IMR-90 (cell line): ENCODE data around the gene SLC24A3. TPM values are rescaled to one million over a fixed set of nuclear protein-coding genes. Genes with fewer than 3 reads are reported as not detected.

Experiments used
- ATAC-seq: fragments of 200-7000 bp; cut with Tn5 transposase; 2 replicates; pipeline ENCODE4 v1.9.1; 2020; ENCODE audit warnings: low read depth, mild to moderate bottlenecking, moderate library complexity
- BruUV-seq: library from RNA; stranded (reverse); fragments of 400-500 nt; replicated peaks from 2 replicates; lab custom pipeline; 2021; lab: Mats Ljungman, UMichigan
- CTCF ChIA-PET: fragments of 300-600 bp; formaldehyde crosslinking; extraction: SDS; loops from one replicate; lab custom pipeline; 2021; ENCODE audit warnings: antibody characterized with exemption; lab: Yijun Ruan, JAX
- POLR2A ChIA-PET: fragments of 300-600 bp; sonication (Branson Sonifier 250); formaldehyde crosslinking; loops from one replicate; lab custom pipeline; 2022; ENCODE audit warnings: antibody characterized with exemption; ENCODE audit not compliant: unreplicated experiment; lab: Charles Lee
- DNase-seq: peaks from one replicate; pipeline ENCODE4 v3.0.0; 2013
- H2AFZ ChIP-seq: replicated peaks from 2 replicates; pipeline ENCODE3; 2013; ENCODE audit warnings: low read length, mild to moderate bottlenecking; ENCODE audit not compliant: poor library complexity
- H2AK5ac ChIP-seq: 2 replicates; pipeline ENCODE4 v1.6.1; 2013; ENCODE audit warnings: low read depth, low read length, inconsistent platforms
- H2AK9ac ChIP-seq: replicated peaks from 2 replicates; pipeline ENCODE3; 2013; ENCODE audit warnings: mild to moderate bottlenecking, low read depth, low read length, moderate library complexity; ENCODE audit not compliant: poor library complexity
- H2BK120ac ChIP-seq: 2 replicates; pipeline ENCODE4 v1.6.1; 2013; ENCODE audit warnings: low read depth, low read length, inconsistent platforms
- H2BK15ac ChIP-seq: 3 replicates; pipeline ENCODE4 v1.6.1; 2013; ENCODE audit warnings: low read depth, low read length, inconsistent platforms
- H2BK20ac ChIP-seq: 2 replicates; pipeline ENCODE4 v1.6.1; 2013; ENCODE audit warnings: low read depth, mild to moderate bottlenecking, inconsistent platforms, low read length, moderate library complexity
- H2BK5ac ChIP-seq: 2 replicates; pipeline ENCODE4 v1.6.1; 2013; ENCODE audit warnings: mild to moderate bottlenecking, low read depth, low read length, inconsistent platforms; ENCODE audit not compliant: poor library complexity, severe bottlenecking
- H3K14ac ChIP-seq: replicated peaks from 2 replicates; pipeline ENCODE4 v1.6.1; 2013; ENCODE audit warnings: low read depth, low read length, inconsistent platforms
- H3K18ac ChIP-seq: 2 replicates; pipeline ENCODE4 v1.6.1; 2013; ENCODE audit warnings: low read depth, low read length, control low read depth
- H3K23ac ChIP-seq: 2 replicates; pipeline ENCODE4 v1.6.1; 2013; ENCODE audit warnings: low read depth, low read length, inconsistent platforms
- H3K27ac ChIP-seq: 2 replicates; pipeline ENCODE4 v1.5.1; 2013; ENCODE audit warnings: mild to moderate bottlenecking, control low read depth, low read length; ENCODE audit not compliant: insufficient read depth
- H3K27me3 ChIP-seq: 2 replicates; pipeline ENCODE4 v1.6.1; 2013; ENCODE audit warnings: low read length; ENCODE audit not compliant: control insufficient read depth, insufficient read depth
- H3K36me3 ChIP-seq: 2 replicates; pipeline ENCODE4 v1.6.1; 2013; ENCODE audit warnings: low read length, mixed read lengths; ENCODE audit not compliant: control insufficient read depth, insufficient read depth
- H3K4ac ChIP-seq: 2 replicates; pipeline ENCODE4 v1.6.1; 2013; ENCODE audit warnings: low read depth, low read length, inconsistent platforms
- H3K4me1 ChIP-seq: 2 replicates; pipeline ENCODE4 v1.6.1; 2013; ENCODE audit warnings: low read length, mixed read lengths; ENCODE audit not compliant: control insufficient read depth, insufficient read depth
- H3K4me2 ChIP-seq: 2 replicates; pipeline ENCODE4 v1.6.1; 2013; ENCODE audit warnings: low read depth, mild to moderate bottlenecking, control low read depth, low read length, moderate library complexity
- H3K4me3 ChIP-seq: 2 replicates; pipeline ENCODE4 v1.5.1; 2013; ENCODE audit warnings: low read depth, mild to moderate bottlenecking, control low read depth, low read length, moderate library complexity; ENCODE audit not compliant: insufficient read depth
- H3K56ac ChIP-seq: 2 replicates; pipeline ENCODE4 v1.6.1; 2013; ENCODE audit warnings: low read length, inconsistent platforms; ENCODE audit not compliant: insufficient read depth; ENCODE audit errors: extremely low read depth
- H3K79me1 ChIP-seq, 2 experiments: 2 replicates each; pipeline ENCODE4 v1.6.1; 2013; ENCODE audit warnings: low read length in 2 of 2, inconsistent platforms in 1 of 2, low read depth in 1 of 2
- H3K9ac ChIP-seq: 2 replicates; pipeline ENCODE4 v1.6.1; 2013; ENCODE audit warnings: low read depth, low read length, control low read depth
- H3K9me1 ChIP-seq: 2 replicates; pipeline ENCODE4 v1.6.1; 2013; ENCODE audit warnings: low read length, inconsistent platforms; ENCODE audit not compliant: insufficient read depth
- H3K9me3 ChIP-seq: 2 replicates; pipeline ENCODE4 v1.6.1; 2013; ENCODE audit warnings: low read length; ENCODE audit not compliant: control insufficient read depth, insufficient read depth
- H4K20me1 ChIP-seq: 2 replicates; pipeline ENCODE4 v1.6.1; 2013; ENCODE audit warnings: low read length, inconsistent platforms; ENCODE audit not compliant: insufficient read depth
- H4K5ac ChIP-seq: 2 replicates; pipeline ENCODE4 v1.6.1; 2013; ENCODE audit warnings: mild to moderate bottlenecking, low read depth, low read length, control low read depth
- H4K8ac ChIP-seq, 2 experiments: 2 replicates each; pipeline ENCODE4 v1.6.1; 2013; ENCODE audit warnings: low read depth in 2 of 2, low read length in 2 of 2, control low read depth in 1 of 2, inconsistent platforms in 1 of 2
- H4K91ac ChIP-seq: 2 replicates; pipeline ENCODE4 v1.6.1; 2013; ENCODE audit warnings: low read depth, low read length, inconsistent platforms; ENCODE audit not compliant: insufficient read depth
- BHLHE40 ChIP-seq: fragments of 150-350 bp; IDR thresholded peaks from 2 replicates; pipeline ENCODE4 v1.6.1; 2016; ENCODE audit warnings: mild to moderate bottlenecking, low read depth, low read length
- CEBPB ChIP-seq: IDR thresholded peaks from 2 replicates; pipeline ENCODE4 v1.6.1; 2012; ENCODE audit warnings: low read depth, low read length, improper control_type of control experiment
- CHD1 ChIP-seq: IDR thresholded peaks from 2 replicates; pipeline ENCODE4 v1.6.1; 2012; ENCODE audit warnings: low read depth, low read length, improper control_type of control experiment
- ELK1 ChIP-seq: fragments of 150-350 bp; IDR thresholded peaks from 2 replicates; pipeline ENCODE4 v1.6.1; 2016; ENCODE audit warnings: low read depth, mild to moderate bottlenecking, low read length, moderate library complexity, borderline replicate concordance
- FOS ChIP-seq: fragments of 150-350 bp; IDR thresholded peaks from 2 replicates; pipeline ENCODE4 v1.6.1; 2016; ENCODE audit warnings: low read depth, low read length
- MAFK ChIP-seq: IDR thresholded peaks from 2 replicates; pipeline ENCODE4 v1.6.1; 2012; ENCODE audit warnings: low read depth, low read length, improper control_type of control experiment
- MXI1 ChIP-seq: IDR thresholded peaks from 2 replicates; pipeline ENCODE4 v1.6.1; 2012; ENCODE audit warnings: low read depth, mild to moderate bottlenecking, low read length, moderate library complexity, borderline replicate concordance
- NFE2L2 ChIP-seq: fragments of 150-350 bp; IDR thresholded peaks from 2 replicates; pipeline ENCODE4 v1.6.1; 2016; ENCODE audit warnings: low read depth, mild to moderate bottlenecking, low read length
- POLR2A ChIP-seq: IDR thresholded peaks from 2 replicates; pipeline ENCODE4 v1.6.1; 2012; ENCODE audit warnings: mild to moderate bottlenecking, low read depth, low read length
- RCOR1 ChIP-seq: IDR thresholded peaks from 2 replicates; pipeline ENCODE4 v1.6.1; 2012; ENCODE audit warnings: mild to moderate bottlenecking, low read length, improper control_type of control experiment; ENCODE audit not compliant: insufficient replicate concordance
- SMC3 ChIP-seq: fragments of 150-350 bp; IDR thresholded peaks from 2 replicates; pipeline ENCODE4 v1.6.1; 2016; ENCODE audit warnings: low read depth, mild to moderate bottlenecking, antibody characterized with exemption, low read length, moderate library complexity
- WGBS, 2 experiments: methylation state at CpG; one replicate each; pipeline versions ENCODE4 v1.1.5 to v1.1.7; 2013; ENCODE audit warnings: missing lambda C conversion rate in 2 of 2; ENCODE audit not compliant: insufficient read length in 1 of 2; ENCODE audit errors: extremely low coverage in 2 of 2; 5-methylcytosine and 5-hydroxymethylcytosine counted together
- dilution Hi-C: fragments of 300-500 bp; cut with HindIII; formaldehyde crosslinking; loops from one replicate; pipeline ENCODE4 v1.14.3; 2018; ENCODE audit warnings: low sequenced_read_pairs; ENCODE audit not compliant: unreplicated experiment
- in situ Hi-C: fragments of 300-500 bp; cut with MboI; formaldehyde crosslinking; loops from 3 replicates; pipeline ENCODE4 v1.14.3; 2019; ENCODE audit warnings: low sequenced_read_pairs, inconsistent platforms, mixed read lengths
- intact Hi-C: fragments of 100-400 bp; cut with micrococcal nuclease; formaldehyde crosslinking; loops from 2 replicates; pipeline ENCODE4 v1.10.0; 2022
- polyA plus RNA-seq, 3 experiments: library from polyadenylated mRNA; depleted of rRNA; stranded (reverse); fragments of >200 nt; gene quantifications; 2 replicates each; pipeline ENCODE4 v1.2.3, GENCODE V29; 2012; ENCODE audit warnings: low replicate concordance in 1 of 3
- total RNA-seq: library from RNA; depleted of rRNA; stranded (reverse); fragments of >200 nt; gene quantifications from 2 replicates; pipeline ENCODE4 v1.2.3, GENCODE V29; 2012
- TF ChIP-seq, protein P1 (sequence below): fragments of 150-350 bp; IDR thresholded peaks from 2 replicates; pipeline ENCODE4 v1.6.1; 2017; ENCODE audit warnings: mild to moderate bottlenecking, antibody characterized with exemption, low read length, low read depth

SLC24A3 gene
- total and polyA plus RNA-seq, 2 of the 4 experiments (the other 2 are of a cell fraction): not detected

DNA sequence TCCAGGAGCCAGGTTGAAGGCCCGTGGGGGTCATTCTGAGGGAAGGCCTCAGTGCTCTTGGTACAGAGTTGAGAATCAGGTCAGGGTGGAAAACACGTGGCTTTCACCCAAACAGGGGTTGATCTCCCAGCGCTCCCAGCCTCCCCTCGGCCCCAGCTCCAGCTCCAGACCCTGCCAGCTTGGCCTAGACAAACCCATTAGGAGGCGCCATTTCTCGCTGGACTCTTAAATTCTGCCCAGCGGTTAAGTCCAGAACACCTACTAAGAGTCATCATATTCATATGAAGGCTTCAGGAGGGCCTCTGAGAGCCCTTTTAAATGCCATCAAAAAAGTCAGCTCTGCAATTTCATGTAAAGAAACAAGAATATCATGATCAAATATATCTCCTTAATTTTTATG is 387.6 kb downstream of the SLC24A3 start:
- no peak overlapping the region for H3K4me3 ChIP-seq
- intact Hi-C loops (no loop called here), in situ Hi-C loops (no loop called here), dilution Hi-C loops (no loop called here)
- no peaks in the 10 kb centered on the region for H3K27me3 ChIP-seq
- no peak for DNase-seq
- no peak overlapping the region for H4K5ac ChIP-seq
- H2AFZ ChIP-seq: no peak overlapping the region
- H3K4ac ChIP-seq: no peak overlapping the region
- TF ChIP-seq FOS: no peak
- TF ChIP-seq RCOR1: no peak
- TF ChIP-seq ELK1: no peak
- TF ChIP-seq CHD1: no peak
- no peak for TF ChIP-seq MAFK
- TF ChIP-seq SMC3: no peak
- TF ChIP-seq POLR2A: no peak
- no peak for TF ChIP-seq MXI1
- TF ChIP-seq, protein P1, sequence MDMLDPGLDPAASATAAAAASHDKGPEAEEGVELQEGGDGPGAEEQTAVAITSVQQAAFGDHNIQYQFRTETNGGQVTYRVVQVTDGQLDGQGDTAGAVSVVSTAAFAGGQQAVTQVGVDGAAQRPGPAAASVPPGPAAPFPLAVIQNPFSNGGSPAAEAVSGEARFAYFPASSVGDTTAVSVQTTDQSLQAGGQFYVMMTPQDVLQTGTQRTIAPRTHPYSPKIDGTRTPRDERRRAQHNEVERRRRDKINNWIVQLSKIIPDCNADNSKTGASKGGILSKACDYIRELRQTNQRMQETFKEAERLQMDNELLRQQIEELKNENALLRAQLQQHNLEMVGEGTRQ: no peak
- TF ChIP-seq CEBPB: no peak
- TF ChIP-seq BHLHE40: no peak
- no peak for TF ChIP-seq NFE2L2
- no peak overlapping the region for H3K56ac ChIP-seq
- H3K9me3 ChIP-seq: no peaks in the 10 kb centered on the region
- no peak overlapping the region for H2BK15ac ChIP-seq
- H3K14ac ChIP-seq: no peak overlapping the region
- H2BK20ac ChIP-seq: no peak overlapping the region
- no peaks in the 10 kb centered on the region for H3K4me1 ChIP-seq
- no peak overlapping the region for H2AK9ac ChIP-seq
- no peaks in the 10 kb centered on the region for H3K9me1 ChIP-seq
- H2BK5ac ChIP-seq: no peak overlapping the region
- WGBS, 2 experiments: 40% methylated on average over 1 of the region's 7 CpGs; no CpG with 5 or more reads in 1 of the 2 experiments
- no peak overlapping the region for H3K23ac ChIP-seq
- H3K79me1 ChIP-seq: no peaks in the 10 kb centered on the region
- H3K36me3 ChIP-seq: no peaks in the 10 kb centered on the region
- H3K27ac ChIP-seq: no peak overlapping the region
- H4K20me1 ChIP-seq: no peaks in the 10 kb centered on the region
- no peak overlapping the region for H3K4me2 ChIP-seq
- no peak overlapping the region for H2BK120ac ChIP-seq
- BruUV-seq: no TSS peak
- no peak overlapping the region for H4K8ac ChIP-seq
- ChIA-PET POLR2A (no interaction called here), CTCF (no interaction called here)
- no peak for ATAC-seq
- H4K91ac ChIP-seq: no peak overlapping the region
- H2AK5ac ChIP-seq: no peak overlapping the region
- H3K18ac ChIP-seq: no peak overlapping the region
- H3K9ac ChIP-seq: no peak overlapping the region
